ENCODE data around the gene TEAD4. TPM values are rescaled to one million over a fixed set of nuclear protein-coding genes. Genes with fewer than 3 reads are reported as not detected.

Gene TEAD4
- total RNA-seq, 4 donors from 2014 or later: 28.5 to 50.9 (median 37.0) TPM

GRCh38 chr12:3020399-3020798, 61.2 kb downstream of the TEAD4 start:
- WGBS, 2 donors: 86 to 97% methylated on average over 8 to 16 of the region's 16 CpGs
- Histone ChIP-seq H3K36me3 (peaks cover 10 to 21% of the 10 kb centered on the region in 2 donors), H3K27ac (no peak overlapping the region), H3K9me3 (no peaks in the 10 kb centered on the region), H3K27me3 (no peaks in the 10 kb centered on the region), H3K4me3 (replicated peaks in 1 of 3) (no peak overlapping the region), H3K4me1 (no peaks in the 10 kb centered on the region)
- TF ChIP-seq POLR2A (IDR thresholded peaks at IDR 0.05) (no peak), CTCF (IDR thresholded peaks at IDR 0.05) (no peak)
- no peak for DNase-seq
- intact Hi-C loops (cut with DNase I): no loop called here

GRCh38 chr12:3020850-3021435, 61.7 kb downstream of the TEAD4 start:
- intact Hi-C loops (cut with DNase I): no loop called here
- no peaks in the 10 kb centered on the region for H3K4me1 ChIP-seq
- WGBS, 2 donors: 87 to 90% methylated on average over 13 of the region's 13 CpGs
- DNase-seq: no peak
- H3K9me3 ChIP-seq: no peaks in the 10 kb centered on the region
- no peak overlapping the region for H3K27ac ChIP-seq
- no peaks in the 10 kb centered on the region for H3K27me3 ChIP-seq
- TF ChIP-seq POLR2A (IDR thresholded peaks at IDR 0.05) (no peak), CTCF (IDR thresholded peaks at IDR 0.05) (no peak)
- peaks cover 10 to 21% of the 10 kb centered on the region in 2 donors for H3K36me3 ChIP-seq
- H3K4me3 ChIP-seq (replicated peaks in 1 of 3): no peak overlapping the region

GRCh38 chr12:3022411-3022810, 63.2 kb downstream of the TEAD4 start:
- TF ChIP-seq CTCF (IDR thresholded peaks at IDR 0.05): no peak
- TF ChIP-seq POLR2A (IDR thresholded peaks at IDR 0.05): no peak
- no peaks in the 10 kb centered on the region for H3K9me3 ChIP-seq
- no peaks in the 10 kb centered on the region for H3K27me3 ChIP-seq
- 91 to 97% methylated on average over 6 to 9 of the region's 9 CpGs for WGBS, 2 donors
- DNase-seq: no peak
- no peak overlapping the region for H3K4me3 ChIP-seq (replicated peaks in 1 of 3)
- peaks cover 0 to 3% of the 10 kb centered on the region in 2 donors for H3K4me1 ChIP-seq
- H3K27ac ChIP-seq: no peak overlapping the region
- intact Hi-C loops (cut with DNase I): no loop called here
- peaks cover 10 to 21% of the 10 kb centered on the region in 2 donors for H3K36me3 ChIP-seq

GRCh38 chr12:3022961-3023360, 63.8 kb downstream of the TEAD4 start:
- H3K36me3 ChIP-seq: peaks cover 10 to 21% of the 10 kb centered on the region in 2 donors
- intact Hi-C loops (cut with DNase I): no loop called here
- 94 to 95% methylated on average over 8 of the region's 8 CpGs for WGBS, 2 donors
- no peak overlapping the region for H3K4me3 ChIP-seq (replicated peaks in 1 of 3)
- H3K27me3 ChIP-seq: no peaks in the 10 kb centered on the region
- no peak for DNase-seq
- TF ChIP-seq CTCF (IDR thresholded peaks at IDR 0.05) (no peak), POLR2A (IDR thresholded peaks at IDR 0.05) (no peak)
- H3K27ac ChIP-seq: no peak overlapping the region
- peaks cover 0 to 3% of the 10 kb centered on the region in 2 donors for H3K4me1 ChIP-seq
- no peaks in the 10 kb centered on the region for H3K9me3 ChIP-seq

GRCh38 chr12:3028108-3028507, 68.9 kb downstream of the TEAD4 start:
- WGBS, 2 donors: 79 to 82% methylated on average over 7 of the region's 7 CpGs
- intact Hi-C loops (cut with DNase I): no loop called here
- TF ChIP-seq CTCF (IDR thresholded peaks at IDR 0.05) (no peak), POLR2A (IDR thresholded peaks at IDR 0.05) (no peak)
- no peak for DNase-seq
- no peaks in the 10 kb centered on the region for H3K36me3 ChIP-seq
- no peaks in the 10 kb centered on the region for H3K27me3 ChIP-seq
- H3K9me3 ChIP-seq: no peaks in the 10 kb centered on the region
- H3K4me1 ChIP-seq: peaks cover 9 to 16% of the 10 kb centered on the region in 2 donors
- H3K27ac ChIP-seq: no peak overlapping the region
- no peak overlapping the region for H3K4me3 ChIP-seq (replicated peaks in 1 of 3)

Data from thyroid gland (tissue), 4 donors.